Adipose tissue (tissue), 3 donors: ENCODE measurements around the gene CCZ1B. TPM values are rescaled to one million over a fixed set of nuclear protein-coding genes. Genes with fewer than 3 reads are reported as not detected.
"Not testable (repeated sequence)": the region's sequence is repeated elsewhere in the genome, so short reads cannot be mapped to it uniquely, and the experiment has no call there.

Source experiments
- H3K27ac ChIP-seq: one replicate; pipeline ENCODE4 v1.5.1; 2013; ENCODE audit warnings: low read depth, low read length
- WGBS, 3 donors: extraction: QIAGEN DNeasy Blood & Tissue Kit; methylation state at CpG; one replicate each; pipeline ENCODE4 v1.1.7; 2013; 5-methylcytosine and 5-hydroxymethylcytosine counted together
- polyA plus RNA-seq, 3 donors: library from polyadenylated mRNA; stranded (reverse); fragments of 200-250 nt; gene quantifications; one replicate each; pipeline ENCODE4 v1.2.3, GENCODE V29; 2013
- donor health status: healthy with polysubstance abuse.
- donor health status: Bipolar disorder and iron deficiency.
- donor health status: healthy.

CCZ1B gene
- polyA plus RNA-seq, 3 donors: 11.3 to 29.2 (median 14.1) TPM

GRCh38 chr7:6835521-6835920, 9.4 kb upstream of the CCZ1B start:
- WGBS, 3 donors: 55 to 66% (median 59%) methylated on average over 3 of the region's 3 CpGs
- H3K27ac ChIP-seq: not testable (repeated sequence)

GRCh38 chr7:6833636-6834035, 7.6 kb upstream of the CCZ1B start:
- 81 to 88% (median 87%) methylated on average over 6 of the region's 6 CpGs for WGBS, 3 donors

DNA sequence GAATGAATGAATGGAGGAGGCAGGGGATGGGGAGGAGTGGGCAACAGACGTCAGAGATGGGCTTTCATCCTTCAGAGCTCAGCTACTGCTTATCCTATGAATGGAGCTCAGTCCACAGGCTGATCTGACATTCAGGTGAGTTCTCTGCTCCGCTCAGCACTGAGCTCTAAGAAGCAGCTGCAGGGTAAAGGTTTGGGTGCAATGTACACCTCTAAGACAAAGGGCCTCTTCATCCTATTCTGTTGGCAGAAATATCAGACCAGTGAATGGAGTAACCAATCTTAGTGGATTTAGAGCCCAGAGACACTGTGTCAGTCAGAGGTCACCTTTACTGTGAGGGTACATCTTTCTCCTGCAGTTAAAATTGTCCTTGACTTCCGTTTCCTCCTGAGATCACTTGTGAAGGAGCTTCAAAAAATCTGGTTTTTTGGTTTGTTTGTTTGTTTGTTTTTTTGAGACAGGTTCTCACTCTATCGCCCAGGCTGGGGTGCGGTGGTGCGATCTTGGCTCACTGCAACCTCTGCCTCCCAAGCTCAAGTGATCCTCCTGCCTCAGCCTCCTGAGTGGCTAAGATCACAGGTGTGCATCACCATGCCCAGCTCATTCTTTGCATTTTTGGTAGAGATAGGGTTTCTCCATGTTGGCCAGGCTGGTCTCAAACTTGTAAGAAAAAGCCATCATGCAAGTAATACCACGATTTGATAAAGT, 5.1 kb upstream of the CCZ1B start:
- WGBS, 3 donors: 60 to 81% (median 78%) methylated on average over 7 of the region's 7 CpGs
- H3K27ac ChIP-seq: no peak overlapping the region

More at GRCh38 chr7:6833636-6834035, 7.6 kb upstream of the CCZ1B start:
- no peak overlapping the region for H3K27ac ChIP-seq

DNA sequence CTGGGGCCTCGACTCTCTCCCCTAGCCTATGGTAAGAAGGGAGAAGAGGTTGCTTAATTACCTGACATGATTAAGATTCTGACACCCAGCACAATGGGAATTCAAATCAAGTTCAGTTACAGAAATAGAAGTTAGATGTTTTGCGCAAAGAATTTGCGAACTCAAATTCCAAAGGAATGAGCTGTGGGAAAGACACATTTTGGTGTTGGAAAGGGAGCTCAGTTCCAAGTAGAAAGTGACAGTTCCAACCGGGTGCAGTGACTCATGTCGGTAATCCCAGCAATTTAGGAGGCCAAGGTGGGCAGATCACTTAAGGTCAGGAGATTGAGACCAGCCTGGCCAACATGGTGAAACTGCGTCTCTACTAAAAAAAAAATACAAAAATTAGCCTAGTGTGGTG, 4.0 kb upstream of the CCZ1B start:
- H3K27ac ChIP-seq: not testable (repeated sequence)
- 75 to 90% (median 76%) methylated on average over 6 of the region's 6 CpGs for WGBS, 3 donors

GRCh38 chr7:6829616-6830015, 3.5 kb upstream of the CCZ1B start:
- WGBS, 3 donors: 52 to 75% (median 55%) methylated on average over 3 to 4 of the region's 5 CpGs

DNA sequence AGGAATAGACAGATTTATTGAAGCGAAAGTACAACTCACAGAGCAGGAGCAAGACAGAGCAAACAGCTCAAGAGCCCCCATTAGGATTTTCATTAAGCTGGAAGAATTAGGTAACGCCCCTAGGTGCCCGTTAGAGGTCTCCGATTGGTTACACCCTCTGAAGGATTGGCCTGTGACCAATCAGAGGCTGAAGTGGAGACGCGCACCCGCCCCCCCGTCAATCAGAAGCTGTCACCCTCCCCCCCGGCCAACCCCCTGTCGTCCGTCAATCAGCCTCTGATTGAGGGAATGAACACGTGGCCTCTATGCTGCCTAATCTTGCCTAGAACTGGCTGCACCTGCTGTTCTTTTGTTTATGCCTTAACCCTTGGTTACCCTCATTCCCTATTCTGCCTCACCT, 1.1 kb upstream of the CCZ1B start:
- not testable (repeated sequence) for H3K27ac ChIP-seq
- WGBS, 3 donors: 34 to 80% (median 65%) methylated on average over 8 to 12 of the region's 12 CpGs

More at GRCh38 chr7:6829616-6830015, 3.5 kb upstream of the CCZ1B start:
- H3K27ac ChIP-seq: not testable (repeated sequence)

- 2 to 40% (median 28%) methylated on average over 3 to 10 of the region's 42 CpGs for WGBS, 3 donors
- not testable (repeated sequence) for H3K27ac ChIP-seq
Observed at GRCh38 chr7:6825236-6826125, 594 bp downstream of the CCZ1B start.

GRCh38 chr7:6821622-6822021, 4.5 kb downstream of the CCZ1B start:
- 91 to 94% (median 93%) methylated on average over 6 of the region's 6 CpGs for WGBS, 3 donors

DNA sequence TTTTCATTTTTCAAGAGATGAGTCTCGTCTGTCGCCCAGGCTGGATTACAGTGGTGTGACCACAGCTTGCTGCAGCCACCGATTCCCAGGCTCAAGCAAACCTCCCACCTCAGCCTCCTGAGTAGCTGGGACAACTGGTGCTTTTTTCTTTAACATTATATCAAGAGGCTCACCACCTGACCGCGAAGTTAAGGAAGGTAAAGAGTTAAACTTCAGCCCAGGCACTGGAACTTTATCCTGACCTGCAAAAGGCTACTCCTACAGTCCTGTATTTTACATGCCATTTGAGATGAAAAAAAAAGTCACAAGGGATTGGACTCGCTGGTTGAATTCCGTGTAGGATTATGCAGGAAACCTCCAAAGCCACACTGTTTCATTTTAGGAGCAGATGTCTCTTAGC, 10.6 kb downstream of the CCZ1B start:
- 91 to 95% (median 91%) methylated on average over 6 to 7 of the region's 7 CpGs for WGBS, 3 donors
- H3K27ac ChIP-seq: not testable (repeated sequence)

More at GRCh38 chr7:6821622-6822021, 4.5 kb downstream of the CCZ1B start:
- not testable (repeated sequence) for H3K27ac ChIP-seq

GRCh38 chr7:6813011-6813410, 13.1 kb downstream of the CCZ1B start:
- H3K27ac ChIP-seq: not testable (repeated sequence)
- WGBS, 3 donors: 66 to 100% (median 91%) methylated on average over 2 of the region's 2 CpGs

GRCh38 chr7:6807959-6808358, 18.1 kb downstream of the CCZ1B start:
- 75 to 86% (median 85%) methylated on average over 4 of the region's 6 CpGs for WGBS, 3 donors
- H3K27ac ChIP-seq: not testable (repeated sequence)

GRCh38 chr7:6807393-6807918, 18.6 kb downstream of the CCZ1B start:
- 71 to 100% (median 100%) methylated on average over 1 of the region's 4 CpGs for WGBS, 3 donors

GRCh38 chr7:6800331-6800730, 25.7 kb downstream of the CCZ1B start:
- H3K27ac ChIP-seq: not testable (repeated sequence)
- WGBS, 3 donors: 94 to 100% (median 100%) methylated on average over 1 of the region's 2 CpGs

More at GRCh38 chr7:6807393-6807918, 18.6 kb downstream of the CCZ1B start:
- not testable (repeated sequence) for H3K27ac ChIP-seq

DNA sequence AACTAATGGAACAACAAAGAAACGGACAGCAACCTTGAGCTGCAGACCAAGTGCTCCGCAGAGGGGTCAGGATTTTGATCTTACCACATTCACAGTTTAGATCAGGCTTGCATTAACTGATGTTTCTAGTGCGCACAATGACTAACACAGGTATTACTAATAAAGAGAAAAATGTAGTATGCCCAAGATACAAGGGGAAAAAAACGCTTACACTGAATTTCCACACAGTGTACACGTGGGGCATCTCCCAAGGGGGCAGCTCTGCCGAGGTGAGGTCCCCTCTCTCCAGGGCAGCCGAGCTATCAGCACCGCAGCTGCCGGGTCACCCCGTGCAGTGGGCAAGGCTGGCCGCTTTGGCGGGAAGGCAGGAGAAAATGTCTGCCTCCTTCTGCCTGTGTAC, 26.2 kb downstream of the CCZ1B start:
- not testable (repeated sequence) for H3K27ac ChIP-seq
- WGBS, 3 donors: 33 to 100% methylated on average over 1 of the region's 12 CpGs; no CpG with 5 or more reads in 1 of the 3 donors

DNA sequence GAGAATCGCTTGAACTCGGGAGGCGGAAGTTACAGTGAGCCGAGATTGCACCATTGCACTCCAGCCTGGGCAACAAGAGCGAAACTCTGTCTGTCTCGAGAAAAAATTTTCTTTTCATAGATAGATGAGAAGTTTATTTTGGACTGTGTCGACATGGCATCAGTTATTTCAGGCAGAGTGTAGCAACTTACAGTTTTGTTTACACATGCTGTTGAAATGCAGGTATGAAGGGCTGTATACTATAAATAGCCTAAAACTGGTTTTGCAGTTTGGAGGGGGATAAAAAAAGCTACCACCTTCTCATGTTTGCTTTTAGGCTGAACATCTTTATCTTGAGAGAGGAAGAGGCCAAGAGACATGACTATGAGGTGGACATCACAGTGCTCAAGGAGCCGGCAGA, 28.0 kb downstream of the CCZ1B start:
- H3K27ac ChIP-seq: not testable (repeated sequence)
- WGBS, 3 donors: 100% methylated on average over 1 of the region's 8 CpGs; no CpG with 5 or more reads in 2 of the 3 donors

- WGBS, 3 donors: 82 to 88% (median 84%) methylated on average over 5 of the region's 5 CpGs
- not testable (repeated sequence) for H3K27ac ChIP-seq
Observed at GRCh38 chr7:6797218-6797617, 28.9 kb downstream of the CCZ1B start.

- WGBS, 3 donors: 100% methylated on average over 2 of the region's 11 CpGs; no CpG with 5 or more reads in 1 of the 3 donors
Observed at GRCh38 chr7:6794276-6794675, 31.8 kb downstream of the CCZ1B start.

GRCh38 chr7:6792113-6792872, 33.8 kb downstream of the CCZ1B start:
- 51 to 81% (median 60%) methylated on average over 7 to 8 of the region's 15 CpGs for WGBS, 3 donors
- H3K27ac ChIP-seq: not testable (repeated sequence)

More at GRCh38 chr7:6794276-6794675, 31.8 kb downstream of the CCZ1B start:
- H3K27ac ChIP-seq: not testable (repeated sequence)
